Keratinocyte (primary cell): ENCODE results near the gene TTC33.

ENCODE experiments used
- CTCF ChIP-seq, 3 experiments: IDR thresholded peaks in 1 of 3; conservative IDR thresholded peaks in 1 of 3; optimal IDR thresholded peaks in 1 of 3; 2 replicates in 2 of 3; 3 replicates in 1 of 3; pipeline versions ENCODE3 to v1.5.1; 2011; ENCODE audit warnings: low read length in 3 of 3, mild to moderate bottlenecking in 3 of 3, moderate library complexity in 2 of 3, control low read depth in 1 of 3, inconsistent platforms in 1 of 3; ENCODE audit not compliant: insufficient read depth in 2 of 3; ENCODE audit errors: extremely low read depth in 1 of 3
- EZH2 ChIP-seq: IDR thresholded peaks from one replicate; pipeline ENCODE4 v1.6.1; 2012; ENCODE audit warnings: inconsistent platforms, mild to moderate bottlenecking, low read length, moderate library complexity

DNA sequence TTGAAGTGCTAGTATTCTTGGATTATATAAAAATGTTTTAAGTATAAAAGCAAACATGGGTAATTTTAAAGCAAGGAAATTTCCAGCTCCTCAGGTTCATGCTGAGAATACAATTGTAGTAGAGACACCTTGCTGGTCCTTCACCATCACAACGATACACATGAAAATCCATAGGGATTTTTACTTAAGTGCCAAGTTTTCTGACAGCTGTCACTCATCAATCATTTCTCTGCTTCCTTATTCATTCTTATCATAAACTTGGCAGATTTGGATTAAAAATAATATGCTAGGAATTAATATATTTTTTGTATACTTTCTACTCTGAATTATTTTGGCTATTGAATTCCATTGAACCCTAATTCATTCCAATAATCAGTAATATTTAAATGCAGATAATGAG is 244.0 kb downstream of the TTC33 start:
- TF ChIP-seq CTCF (optimal IDR thresholded peaks at IDR 0.05 in 1 of 3, IDR thresholded peaks at IDR 0.05 in 1 of 3, conservative IDR thresholded peaks at IDR 0.05 in 1 of 3; ENCODE audit: extremely low read depth in 1 of 3, insufficient read depth in 2 of 3, low read length in 3 of 3): no peak
- no peak for TF ChIP-seq EZH2
